ENCODE measurements around the gene DCAF5. TPM values are rescaled to one million over a fixed set of nuclear protein-coding genes. Genes with fewer than 3 reads are reported as not detected.
A peak's percentile ranks its signal among the peaks of the same experiment; 100 is the strongest.

The DCAF5 gene
- total RNA-seq, 4 donors from 2014 or later: 34.9 to 67.6 (median 48.1) TPM

DNA sequence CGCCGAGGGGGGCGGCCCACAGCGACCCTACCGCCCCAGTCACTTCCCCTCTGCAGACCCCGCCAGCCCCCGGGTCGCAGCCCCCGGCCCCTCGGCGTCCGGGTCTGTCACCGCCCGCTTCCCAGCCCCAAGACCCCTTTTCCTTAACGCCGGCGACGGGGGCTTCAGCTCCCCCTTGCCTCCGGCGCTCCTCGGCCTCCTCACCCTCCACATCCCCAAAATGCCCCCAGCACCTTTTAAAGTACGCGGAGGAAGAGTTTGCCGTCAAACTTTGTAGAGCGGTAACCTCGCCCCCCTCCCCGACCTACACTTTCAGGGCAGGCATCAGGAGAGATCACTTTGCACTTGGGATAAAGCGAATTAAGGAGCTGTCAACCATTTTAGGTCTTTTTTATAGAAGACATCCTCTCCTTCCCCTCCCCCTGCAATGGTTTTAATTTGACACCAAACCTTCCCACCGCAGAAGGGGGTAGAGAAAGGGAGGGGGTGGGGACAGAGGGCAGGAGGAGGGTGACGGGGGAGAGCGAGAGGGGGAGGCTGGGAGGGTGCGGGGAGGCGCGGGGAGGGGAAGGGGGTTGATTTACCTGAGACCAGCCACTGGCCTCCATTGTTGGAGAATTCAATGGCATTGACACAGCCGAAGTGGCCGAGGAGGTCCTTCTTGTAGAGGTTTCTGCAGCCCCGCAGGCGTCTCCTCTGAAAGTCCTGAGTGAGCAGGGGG, 578 bp downstream of the DCAF5 start:
- Histone ChIP-seq H3K36me3 (peaks cover 6% of the 10 kb centered on the region), H3K27ac (peak overlapping the region; percentile 94), H3K4me3 (peak overlapping the region; percentile 98), H3K4me1 (peaks cover 44% of the 10 kb centered on the region), H3K27me3 (no peaks in the 10 kb centered on the region), H3K9me3 (no peaks in the 10 kb centered on the region)
- peak; percentile 68 to 79 for DNase-seq (ENCODE audit: low spot score in 2 of 2)
- WGBS: under 1% methylated on average over 28 of the region's 38 CpGs
- TF ChIP-seq, protein P1, sequence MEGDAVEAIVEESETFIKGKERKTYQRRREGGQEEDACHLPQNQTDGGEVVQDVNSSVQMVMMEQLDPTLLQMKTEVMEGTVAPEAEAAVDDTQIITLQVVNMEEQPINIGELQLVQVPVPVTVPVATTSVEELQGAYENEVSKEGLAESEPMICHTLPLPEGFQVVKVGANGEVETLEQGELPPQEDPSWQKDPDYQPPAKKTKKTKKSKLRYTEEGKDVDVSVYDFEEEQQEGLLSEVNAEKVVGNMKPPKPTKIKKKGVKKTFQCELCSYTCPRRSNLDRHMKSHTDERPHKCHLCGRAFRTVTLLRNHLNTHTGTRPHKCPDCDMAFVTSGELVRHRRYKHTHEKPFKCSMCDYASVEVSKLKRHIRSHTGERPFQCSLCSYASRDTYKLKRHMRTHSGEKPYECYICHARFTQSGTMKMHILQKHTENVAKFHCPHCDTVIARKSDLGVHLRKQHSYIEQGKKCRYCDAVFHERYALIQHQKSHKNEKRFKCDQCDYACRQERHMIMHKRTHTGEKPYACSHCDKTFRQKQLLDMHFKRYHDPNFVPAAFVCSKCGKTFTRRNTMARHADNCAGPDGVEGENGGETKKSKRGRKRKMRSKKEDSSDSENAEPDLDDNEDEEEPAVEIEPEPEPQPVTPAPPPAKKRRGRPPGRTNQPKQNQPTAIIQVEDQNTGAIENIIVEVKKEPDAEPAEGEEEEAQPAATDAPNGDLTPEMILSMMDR (IDR thresholded peaks at IDR 0.05): no peak
- no peak for TF ChIP-seq POLR2AphosphoS5 (IDR thresholded peaks at IDR 0.05)
- TF ChIP-seq POLR2A (IDR thresholded peaks at IDR 0.05): no peak
- TF ChIP-seq EP300 (IDR thresholded peaks at IDR 0.05): no peak

DNA sequence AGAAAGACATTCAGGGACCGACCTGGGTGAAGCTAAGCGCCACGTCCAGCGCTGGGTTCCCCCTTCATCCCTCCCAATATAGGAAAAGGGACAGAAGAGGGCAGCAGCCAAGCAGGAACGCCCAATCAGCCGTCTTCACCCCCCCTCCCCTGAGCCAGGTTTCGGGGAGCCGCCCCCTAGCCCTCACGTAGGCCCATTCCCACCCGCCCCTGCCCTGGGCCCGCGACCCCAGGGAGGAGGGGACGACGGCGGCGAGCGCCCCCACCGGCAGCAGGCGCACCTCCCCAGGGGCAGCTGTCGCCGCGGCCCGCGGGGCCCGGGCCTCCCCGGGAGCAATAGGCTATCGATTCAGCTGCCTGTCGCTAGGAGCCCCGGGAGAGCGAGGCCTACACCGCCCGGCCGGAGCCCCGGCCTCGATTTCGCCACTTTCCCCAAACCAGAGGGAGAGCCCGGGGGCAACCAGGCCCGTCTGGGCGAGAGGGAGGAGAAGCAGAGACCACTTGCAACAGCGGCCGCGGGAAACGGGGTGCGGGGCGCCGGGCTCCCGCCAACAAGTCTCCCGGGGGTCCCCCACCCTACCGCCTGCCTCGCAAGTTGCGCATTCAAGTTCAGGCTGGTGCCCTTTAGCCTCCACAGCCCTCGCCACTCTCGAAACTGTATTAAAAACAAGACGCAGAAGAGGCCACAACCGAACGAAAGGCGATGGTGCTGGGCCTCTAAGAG, 1.3 kb downstream of the DCAF5 start:
- Histone ChIP-seq H3K27ac (peak overlapping the region; percentile 94), H3K4me3 (peak overlapping the region; percentile 98), H3K36me3 (peaks cover 6% of the 10 kb centered on the region), H3K4me1 (peaks cover 44% of the 10 kb centered on the region), H3K27me3 (no peaks in the 10 kb centered on the region), H3K9me3 (no peaks in the 10 kb centered on the region)
- DNase-seq (ENCODE audit: low spot score in 2 of 2): peak; percentile 83 to 84
- WGBS: 0% methylated on average over 9 of the region's 57 CpGs
- peak in 1 of 3 donors; percentile 6 for TF ChIP-seq POLR2AphosphoS5 (IDR thresholded peaks at IDR 0.05)
- TF ChIP-seq EP300 (IDR thresholded peaks at IDR 0.05): no peak
- TF ChIP-seq, protein P1 (IDR thresholded peaks at IDR 0.05): peak; percentile 40 to 64
- TF ChIP-seq POLR2A (IDR thresholded peaks at IDR 0.05): peak in 1 of 2 donors; percentile 9

DNA sequence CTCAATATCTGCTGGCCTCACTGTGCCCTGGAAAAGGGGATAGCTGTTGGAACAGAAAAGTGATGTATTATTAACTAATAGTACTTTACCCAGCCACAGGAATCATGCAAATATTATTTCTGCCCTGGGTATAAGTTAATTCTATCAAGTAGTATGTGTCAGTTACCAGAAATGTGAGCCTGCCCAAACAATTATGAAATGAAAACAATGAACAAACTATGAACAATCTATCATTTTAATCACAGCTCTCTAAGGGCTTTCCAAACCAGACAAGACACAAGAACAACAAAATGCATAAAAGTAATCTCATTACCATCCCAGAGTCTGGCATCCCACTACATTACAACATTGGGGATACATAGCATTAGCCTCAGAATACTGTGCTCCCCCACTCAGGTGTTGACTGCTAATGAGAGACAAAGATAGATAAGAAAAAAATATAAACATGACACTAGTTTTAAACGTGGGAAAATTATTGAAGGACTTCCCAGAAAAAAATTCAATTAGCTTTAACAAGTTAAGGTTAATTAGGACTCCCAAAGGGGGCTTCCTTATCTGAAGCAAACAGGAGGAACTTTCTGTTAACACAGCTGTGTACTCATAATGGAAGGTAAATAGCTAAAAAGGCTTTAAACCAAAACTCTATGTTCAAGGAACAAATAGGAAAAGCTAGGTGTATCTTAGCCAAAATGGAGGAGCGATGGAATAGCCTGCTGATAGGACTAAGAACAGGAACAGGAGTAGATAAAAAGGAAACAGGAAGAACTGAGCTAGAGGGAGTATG, 3.3 kb downstream of the DCAF5 start:
- WGBS: 46% methylated on average over 2 of the region's 2 CpGs
- no peaks in the 10 kb centered on the region for H3K27me3 ChIP-seq
- no peak overlapping the region for H3K27ac ChIP-seq
- TF ChIP-seq POLR2A (IDR thresholded peaks at IDR 0.05) (no peak), EP300 (IDR thresholded peaks at IDR 0.05) (no peak), POLR2AphosphoS5 (IDR thresholded peaks at IDR 0.05) (no peak)
- TF ChIP-seq, protein P1 (IDR thresholded peaks at IDR 0.05): no peak
- no peaks in the 10 kb centered on the region for H3K9me3 ChIP-seq
- peaks cover 44% of the 10 kb centered on the region for H3K4me1 ChIP-seq
- H3K36me3 ChIP-seq: peaks cover 6% of the 10 kb centered on the region
- DNase-seq (ENCODE audit: low spot score in 2 of 2): no peak
- H3K4me3 ChIP-seq: no peak overlapping the region

DNA sequence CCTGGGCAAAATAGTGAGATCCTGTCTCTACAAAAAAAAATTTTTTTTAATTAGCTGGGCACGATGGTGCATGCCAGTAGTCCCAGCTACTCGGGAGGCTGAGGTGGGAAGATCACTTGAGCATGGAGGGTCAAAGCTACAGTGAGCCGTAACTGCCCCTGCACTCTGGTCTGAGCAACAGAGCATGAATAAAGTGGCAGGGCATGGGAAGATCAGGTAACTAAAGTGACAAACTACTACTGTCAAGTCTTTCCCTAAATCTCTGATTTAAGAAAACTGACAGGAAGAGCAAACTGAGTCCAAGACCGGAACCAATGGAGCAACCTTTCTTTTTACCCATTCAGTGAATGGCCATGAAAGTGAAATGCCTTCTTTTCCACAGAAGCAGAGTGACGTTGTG, 10.8 kb downstream of the DCAF5 start:
- no peaks in the 10 kb centered on the region for H3K27me3 ChIP-seq
- no peaks in the 10 kb centered on the region for H3K9me3 ChIP-seq
- H3K27ac ChIP-seq: no peak overlapping the region
- DNase-seq (ENCODE audit: low spot score in 2 of 2): no peak
- H3K36me3 ChIP-seq: peaks cover 4% of the 10 kb centered on the region
- no peak overlapping the region for H3K4me3 ChIP-seq
- 88% methylated on average over 5 of the region's 5 CpGs for WGBS
- TF ChIP-seq POLR2A (IDR thresholded peaks at IDR 0.05) (no peak), EP300 (IDR thresholded peaks at IDR 0.05) (no peak), POLR2AphosphoS5 (IDR thresholded peaks at IDR 0.05) (no peak)
- TF ChIP-seq, protein P1 (IDR thresholded peaks at IDR 0.05): no peak
- H3K4me1 ChIP-seq: peaks cover 20% of the 10 kb centered on the region
